ENCODE results near the gene BCL6B. TPM values are rescaled to one million over a fixed set of nuclear protein-coding genes. Genes with fewer than 3 reads are reported as not detected.
A peak's percentile ranks its signal among the peaks of the same experiment; 100 is the strongest.

The BCL6B gene
- total and polyA plus RNA-seq, 10 of the 15 experiments (the other 5 are each of a cell fraction or from before 2014, with no cell fraction given) = 0.06 to 0.85 (median 0.11) TPM; not detected in 1

GRCh38 chr17:6996256-6997011 is 26.4 kb upstream of the BCL6B start:
- H3K4me2 ChIP-seq (ENCODE audit: control insufficient read depth, insufficient read depth) = no peak overlapping the region
- no peaks in the 10 kb centered on the region for H4K20me1 ChIP-seq (ENCODE audit: control insufficient read depth, insufficient read depth)
- in situ Hi-C loops (cut with MboI) = no loop called here

More at GRCh38 chr17:6996256-6997011, 26.4 kb upstream of the BCL6B start:
- H3K9ac ChIP-seq (ENCODE audit: control insufficient read depth, insufficient read depth, low read length) = no peak overlapping the region
- no peaks in the 10 kb centered on the region for H3K79me2 ChIP-seq (ENCODE audit: control insufficient read depth, insufficient read depth, low read length)
- TF ChIP-seq, protein P1, sequence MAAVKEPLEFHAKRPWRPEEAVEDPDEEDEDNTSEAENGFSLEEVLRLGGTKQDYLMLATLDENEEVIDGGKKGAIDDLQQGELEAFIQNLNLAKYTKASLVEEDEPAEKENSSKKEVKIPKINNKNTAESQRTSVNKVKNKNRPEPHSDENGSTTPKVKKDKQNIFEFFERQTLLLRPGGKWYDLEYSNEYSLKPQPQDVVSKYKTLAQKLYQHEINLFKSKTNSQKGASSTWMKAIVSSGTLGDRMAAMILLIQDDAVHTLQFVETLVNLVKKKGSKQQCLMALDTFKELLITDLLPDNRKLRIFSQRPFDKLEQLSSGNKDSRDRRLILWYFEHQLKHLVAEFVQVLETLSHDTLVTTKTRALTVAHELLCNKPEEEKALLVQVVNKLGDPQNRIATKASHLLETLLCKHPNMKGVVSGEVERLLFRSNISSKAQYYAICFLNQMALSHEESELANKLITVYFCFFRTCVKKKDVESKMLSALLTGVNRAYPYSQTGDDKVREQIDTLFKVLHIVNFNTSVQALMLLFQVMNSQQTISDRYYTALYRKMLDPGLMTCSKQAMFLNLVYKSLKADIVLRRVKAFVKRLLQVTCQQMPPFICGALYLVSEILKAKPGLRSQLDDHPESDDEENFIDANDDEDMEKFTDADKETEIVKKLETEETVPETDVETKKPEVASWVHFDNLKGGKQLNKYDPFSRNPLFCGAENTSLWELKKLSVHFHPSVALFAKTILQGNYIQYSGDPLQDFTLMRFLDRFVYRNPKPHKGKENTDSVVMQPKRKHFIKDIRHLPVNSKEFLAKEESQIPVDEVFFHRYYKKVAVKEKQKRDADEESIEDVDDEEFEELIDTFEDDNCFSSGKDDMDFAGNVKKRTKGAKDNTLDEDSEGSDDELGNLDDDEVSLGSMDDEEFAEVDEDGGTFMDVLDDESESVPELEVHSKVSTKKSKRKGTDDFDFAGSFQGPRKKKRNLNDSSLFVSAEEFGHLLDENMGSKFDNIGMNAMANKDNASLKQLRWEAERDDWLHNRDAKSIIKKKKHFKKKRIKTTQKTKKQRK (IDR thresholded peaks at IDR 0.05; ENCODE audit: low read depth, low read length) = no peak
- 0 out of 2 replicates have a peak, but pooled peaks have one; percentile 14 for TF ChIP-seq POLR2A (IDR thresholded peaks at IDR 0.05; ENCODE audit: low read depth, low read length)
- 96% methylated on average over 46 of the region's 58 CpGs for WGBS (ENCODE audit: insufficient coverage, insufficient replicate concordance, low lambda C conversion rate, missing lambda C conversion rate)
- no peak for DNase-seq (ENCODE audit: low read depth, low spot score)
- FAIRE-seq = no peak
- no peak overlapping the region for H3K4me3 ChIP-seq
- no peak overlapping the region for H3K27ac ChIP-seq (ENCODE audit: control insufficient read depth, insufficient read depth)
- RAD21 ChIA-PET (ENCODE audit: unreplicated experiment) = no interaction called here
- H3K9me3 ChIP-seq (replicated peaks; ENCODE audit: control insufficient read depth, insufficient read depth, low read length) = no peaks in the 10 kb centered on the region
- no peaks in the 10 kb centered on the region for H3K27me3 ChIP-seq (replicated peaks in 1 of 2; ENCODE audit: control insufficient read depth in 2 of 2, insufficient read depth in 2 of 2, low read length in 1 of 2)
- intact Hi-C loops (cut with micrococcal nuclease; ENCODE audit: unreplicated experiment) = no loop called here
- peaks cover under 1 to 11% of the 10 kb centered on the region in 2 experiments; a peak in 3 of 4 replicates for H3K36me3 ChIP-seq (ENCODE audit: control insufficient read depth in 2 of 2, insufficient read depth in 2 of 2, low read length in 1 of 2)
- H2AFZ ChIP-seq (ENCODE audit: control insufficient read depth, low read depth, low read length) = no peak overlapping the region
- CTCF ChIA-PET = interaction anchor here (0.5 to 0.8 kb wide), 5 partner anchors 8 to 195 kb away, joined by 3 to 4 read pairs (median 3); no protein-coding TSS in a partner anchor
- SMC1A ChIA-PET (ENCODE audit: uncharacterized antibody, unreplicated experiment) = no interaction called here
- no peaks in the 10 kb centered on the region for H3K4me1 ChIP-seq (ENCODE audit: control insufficient read depth, insufficient read depth, low read length)
- no TSS peak for BruUV-seq (replicated peaks)
- POLR2A ChIA-PET = no interaction called here
- ATAC-seq = no peak

Data from GM12878 (cell line).